DMS53 treated with DMSO at 0.1 percent for 48 hours (cell line): ENCODE results near the gene WDFY3.
"Not testable (repeated sequence)": the region's sequence is repeated elsewhere in the genome, so short reads cannot be mapped to it uniquely, and the experiment has no call there.

Source experiments
- DNase-seq: peaks from one replicate; lab custom pipeline; 2025; ENCODE audit not compliant: unreplicated experiment; lab: John Stamatoyannopoulos, UW

Gene WDFY3

DNA sequence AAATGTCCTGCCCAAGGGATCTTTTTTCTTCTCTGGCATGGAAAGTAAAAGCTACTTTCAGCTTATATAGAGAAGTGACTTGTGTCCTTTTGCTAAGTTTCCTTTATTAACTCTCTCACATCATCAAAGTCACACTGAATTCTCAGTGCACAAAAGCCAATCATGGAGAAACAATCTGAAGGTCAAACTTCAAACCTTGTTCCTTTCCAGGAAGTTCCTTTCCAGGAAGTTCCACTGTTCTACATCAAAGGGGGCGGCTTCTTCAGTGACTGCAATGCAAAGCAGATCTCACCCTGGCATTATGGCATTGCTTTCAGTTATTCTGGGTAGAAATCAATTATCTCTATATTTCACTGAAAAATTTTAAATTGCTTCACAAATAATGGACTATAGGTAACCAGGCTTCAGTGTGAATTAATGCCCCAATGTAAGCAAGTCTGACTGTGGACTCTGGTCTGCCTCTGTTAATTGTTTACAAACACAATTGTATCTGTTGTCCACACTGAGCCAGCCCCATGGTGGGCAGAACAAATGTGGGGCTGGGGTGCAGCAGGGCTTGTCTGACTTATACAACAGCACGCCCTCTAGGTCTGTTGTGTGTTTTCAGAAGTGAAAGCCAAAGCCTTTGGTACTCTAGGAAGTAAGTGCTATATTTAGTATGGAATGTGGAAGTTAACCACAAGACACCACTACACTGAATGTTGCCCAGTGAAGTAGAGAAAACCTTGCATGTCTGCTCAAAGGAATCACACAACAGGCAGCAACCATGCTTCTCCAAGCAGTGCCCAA, 284.8 kb downstream of the WDFY3 start:
- no peak for DNase-seq

- DNase-seq = no peak
Observed at GRCh38 chr4:84680956-84681355, 285.5 kb downstream of the WDFY3 start.

DNA sequence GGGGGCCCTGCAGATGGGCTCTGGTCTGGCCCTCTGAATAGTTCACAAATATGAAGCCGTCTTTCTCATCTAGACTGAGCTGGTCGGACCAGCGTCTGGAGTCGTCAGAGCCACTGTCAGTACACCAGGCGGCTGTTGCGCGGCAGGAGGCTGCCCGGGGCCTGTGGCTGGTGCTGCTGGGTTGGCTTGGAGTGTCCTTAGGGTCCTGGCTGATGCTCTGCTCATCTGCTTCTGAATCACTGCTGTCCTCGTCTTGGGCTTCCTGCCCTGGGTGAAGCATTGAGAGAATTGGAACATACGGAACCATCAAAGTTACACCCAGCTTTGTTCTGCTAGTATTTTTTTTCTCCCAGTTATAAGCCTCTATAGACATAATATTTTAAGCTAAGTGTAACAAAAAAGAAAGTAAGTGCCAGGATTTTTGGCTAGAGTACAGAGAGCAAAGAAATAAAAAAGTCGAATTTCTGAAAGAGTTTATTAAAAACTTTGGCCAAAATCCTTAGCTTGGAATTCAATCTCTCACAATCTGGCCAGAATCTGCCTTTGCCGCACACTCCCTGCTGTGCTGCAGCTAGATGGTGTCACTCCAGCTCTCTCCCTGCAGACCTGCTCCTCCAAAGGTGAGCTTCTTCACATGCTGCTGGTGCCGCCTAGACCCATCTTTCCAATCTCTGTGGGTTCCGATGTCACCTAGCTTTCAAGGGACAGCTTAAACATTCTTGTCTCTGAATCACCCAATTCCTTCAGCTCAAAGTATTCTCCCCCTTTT, 287.3 kb downstream of the WDFY3 start:
- no peak for DNase-seq

GRCh38 chr4:84677995-84678394, 288.5 kb downstream of the WDFY3 start:
- no peak for DNase-seq

DNA sequence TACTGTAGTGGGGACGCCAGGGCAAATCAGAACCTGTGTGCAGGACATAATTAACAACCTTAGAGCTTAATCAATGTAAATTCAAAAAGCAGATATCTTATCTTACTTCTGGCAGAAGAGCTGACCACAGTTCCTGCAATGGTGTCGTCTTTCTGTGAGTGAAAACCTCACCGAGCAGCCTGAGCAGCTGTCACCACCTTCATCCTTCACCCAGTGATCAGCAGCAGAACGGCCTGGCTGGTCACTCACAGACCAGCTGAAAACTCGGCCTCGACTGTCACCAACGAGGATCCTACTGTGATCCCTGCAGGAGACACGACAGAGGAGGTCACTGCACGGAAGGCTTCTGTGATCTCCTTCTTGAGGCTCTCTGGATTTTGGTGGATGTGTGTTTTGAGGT, 289.4 kb downstream of the WDFY3 start:
- no peak for DNase-seq

DNA sequence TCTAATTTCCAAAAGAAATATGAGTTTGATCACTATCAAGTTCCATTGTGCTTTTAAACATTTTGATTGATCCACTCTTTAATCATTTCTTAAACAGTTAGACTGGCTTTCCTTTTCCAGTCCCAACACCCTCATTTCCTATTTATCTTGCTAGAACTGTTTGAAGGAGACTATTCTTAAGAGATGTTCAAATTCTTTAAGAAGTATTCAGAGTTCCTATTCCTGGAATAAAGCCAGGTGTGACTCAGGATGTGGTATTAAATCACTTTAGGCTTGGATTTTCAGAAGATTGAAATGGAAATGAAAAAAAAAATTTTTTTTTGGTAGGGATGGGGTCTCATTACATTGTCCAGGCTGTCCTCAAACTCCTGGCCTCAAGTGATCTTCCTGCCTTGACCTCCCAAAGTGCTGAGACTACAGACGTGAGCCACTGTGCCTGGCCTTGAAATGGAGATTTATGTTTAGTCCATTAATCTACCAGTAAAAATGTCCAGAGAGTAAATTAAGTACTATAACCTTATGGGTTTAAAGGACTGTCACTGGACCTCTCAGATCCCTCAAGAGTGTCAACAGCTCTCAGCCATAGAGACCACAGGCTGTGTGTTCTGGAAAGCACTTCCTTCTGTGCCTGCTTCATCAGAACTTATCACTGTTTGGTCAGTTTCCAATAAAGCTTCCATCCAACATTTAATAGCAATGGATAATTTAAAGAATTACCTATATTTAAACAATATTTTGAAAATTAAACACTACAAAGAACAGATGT, 292.8 kb downstream of the WDFY3 start:
- DNase-seq = no peak

DNA sequence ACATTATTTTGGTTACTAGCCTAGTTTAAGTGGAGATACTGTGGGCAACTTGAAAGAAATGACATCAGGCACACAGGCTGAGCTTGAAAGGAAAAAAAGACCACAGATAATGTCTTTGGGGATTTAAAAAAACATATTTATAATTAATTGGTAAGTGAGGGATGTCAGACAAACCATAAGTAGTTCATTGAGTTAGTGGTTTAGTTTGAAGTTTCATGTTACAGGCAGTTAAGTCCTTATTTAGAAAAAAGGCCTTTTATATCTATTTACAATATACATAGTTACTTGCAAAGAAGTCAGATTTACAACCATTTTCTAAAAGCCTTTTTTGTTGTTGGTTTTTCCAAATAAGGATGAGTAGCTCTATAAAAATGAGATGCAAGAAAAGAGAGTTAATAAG, 294.3 kb downstream of the WDFY3 start:
- no peak for DNase-seq

DNA sequence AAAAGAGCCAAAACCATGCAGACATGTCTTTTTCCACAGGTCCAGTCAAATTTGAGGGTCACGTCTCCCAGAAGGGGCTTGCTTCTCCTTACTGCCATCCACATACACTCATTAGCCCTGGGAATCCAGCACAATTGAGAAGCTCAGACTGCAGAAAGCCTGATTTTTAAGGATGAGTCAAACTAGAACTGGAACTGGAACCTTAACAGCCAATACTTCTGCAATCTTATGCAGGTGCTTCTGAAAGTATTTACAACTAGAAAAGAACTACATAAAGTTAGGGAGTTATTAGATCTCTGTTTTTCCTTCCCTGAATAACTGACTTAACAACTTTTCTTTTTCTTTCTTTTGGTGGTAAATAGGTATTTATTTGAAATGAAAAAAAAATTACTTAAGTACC, 297.3 kb downstream of the WDFY3 start:
- DNase-seq = no peak

GRCh38 chr4:84666439-84666838, 300.1 kb downstream of the WDFY3 start:
- no peak for DNase-seq

DNA sequence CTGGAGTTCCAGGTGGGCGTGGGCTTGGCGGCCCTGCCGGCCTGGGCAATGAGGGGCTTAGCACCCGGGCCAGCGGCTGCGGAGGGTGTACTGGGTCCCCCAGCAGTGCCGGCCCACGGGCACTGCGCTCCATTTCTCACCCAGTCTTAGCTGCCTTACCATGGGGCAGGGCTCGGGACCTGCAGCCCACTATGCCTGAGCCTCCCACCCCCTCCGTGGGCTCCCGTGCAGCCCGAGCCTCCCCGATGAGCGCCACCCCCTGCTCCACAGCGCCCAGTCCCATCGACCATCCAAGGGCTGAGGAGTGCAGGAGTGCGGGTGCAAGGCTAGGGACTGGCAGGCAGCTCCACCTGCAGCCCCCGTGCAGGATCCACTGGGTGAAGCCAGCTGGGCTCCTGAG, 301.7 kb downstream of the WDFY3 start:
- not testable (repeated sequence) for DNase-seq

GRCh38 chr4:84661191-84661939, 305.1 kb downstream of the WDFY3 start:
- no peak for DNase-seq

DNA sequence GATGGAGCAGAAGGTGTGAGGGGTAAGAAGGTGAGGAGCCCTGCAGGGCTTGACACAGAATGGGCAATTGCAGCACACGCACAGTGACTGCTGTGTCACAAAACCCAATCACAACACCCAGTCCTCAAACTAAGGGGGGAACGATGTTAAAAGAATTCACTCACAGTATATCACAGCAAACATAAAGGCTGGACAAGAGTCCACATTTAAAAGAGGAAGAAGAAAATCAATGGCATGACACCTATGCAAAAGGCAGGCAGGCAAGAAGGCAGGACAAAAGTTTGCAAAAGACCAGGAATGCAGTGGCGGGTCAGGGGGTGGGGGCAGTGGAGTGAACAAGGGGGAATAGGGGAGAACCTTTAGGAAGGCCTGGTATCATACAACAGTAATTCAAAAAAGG, 305.9 kb downstream of the WDFY3 start:
- no peak for DNase-seq

- no peak for DNase-seq
Observed at GRCh38 chr4:84652478-84652877, 314.0 kb downstream of the WDFY3 start.

- DNase-seq = no peak
Observed at GRCh38 chr4:84651499-84651898, 315.0 kb downstream of the WDFY3 start.

DNA sequence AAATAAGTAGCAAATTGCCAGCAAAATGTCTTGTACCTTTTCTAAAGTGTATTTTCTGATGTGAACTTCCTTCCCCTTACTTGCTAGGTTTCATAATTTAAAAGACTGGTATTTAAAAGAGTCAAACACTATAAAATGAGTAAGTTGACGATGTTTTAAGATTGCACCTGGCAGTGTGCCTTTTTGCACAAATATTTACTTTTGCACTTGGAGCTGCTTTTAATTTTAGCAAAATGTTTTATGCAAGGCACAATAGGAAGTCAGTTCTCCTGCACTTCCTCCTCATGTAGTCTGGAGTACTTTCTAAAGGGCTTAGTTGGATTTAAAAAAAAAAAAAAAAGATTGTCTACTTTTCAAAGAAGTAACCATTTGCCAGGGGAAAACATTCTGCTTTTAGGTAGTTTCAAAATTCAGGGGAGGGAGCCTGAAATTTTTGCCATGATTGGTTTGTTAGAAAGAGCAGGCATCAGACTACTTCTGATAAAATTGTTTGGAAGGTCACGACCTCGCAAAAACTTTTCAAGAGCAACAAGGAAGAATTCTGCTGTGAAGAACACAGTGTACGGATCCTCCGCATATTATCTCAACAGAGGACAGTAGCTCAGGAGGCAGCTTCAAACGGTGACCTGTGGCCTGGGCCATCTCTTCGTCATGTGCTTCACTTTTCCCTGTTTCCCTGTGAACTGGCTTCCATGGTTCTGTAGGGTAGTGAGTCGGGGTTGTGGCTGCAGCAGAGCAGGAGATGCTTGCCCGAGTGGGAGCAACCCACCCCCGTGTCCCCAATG, 317.4 kb downstream of the WDFY3 start:
- DNase-seq = peak; percentile 8

GRCh38 chr4:84648178-84648577, 318.3 kb downstream of the WDFY3 start:
- DNase-seq = no peak

DNA sequence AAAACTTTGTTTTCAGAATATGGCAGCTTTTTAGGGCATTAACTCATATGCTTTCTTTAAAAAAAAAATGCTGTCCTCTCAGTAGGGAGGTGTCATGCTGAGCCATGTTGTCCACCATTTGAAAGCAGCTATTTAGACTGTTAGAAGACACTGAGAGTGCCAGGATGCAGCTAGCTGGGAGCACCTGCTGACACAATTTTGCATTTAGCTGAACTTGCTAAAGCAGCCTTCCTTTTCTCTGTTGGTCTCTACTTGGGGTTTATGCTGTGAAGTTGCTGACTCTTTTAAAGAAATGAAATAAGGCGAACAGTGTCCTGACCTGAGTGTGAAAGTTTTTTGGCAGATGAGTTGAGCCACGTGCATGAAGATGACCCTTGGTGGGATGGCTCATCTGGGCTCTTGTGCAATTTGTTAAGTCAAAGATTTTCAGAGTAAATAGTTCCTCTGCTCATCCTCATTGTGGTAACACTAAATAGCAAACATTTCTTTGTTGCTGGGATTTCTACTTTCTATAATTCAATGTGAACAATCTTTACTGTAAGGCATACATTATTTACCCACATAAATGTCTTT, 319.1 kb downstream of the WDFY3 start:
- DNase-seq = no peak

DNA sequence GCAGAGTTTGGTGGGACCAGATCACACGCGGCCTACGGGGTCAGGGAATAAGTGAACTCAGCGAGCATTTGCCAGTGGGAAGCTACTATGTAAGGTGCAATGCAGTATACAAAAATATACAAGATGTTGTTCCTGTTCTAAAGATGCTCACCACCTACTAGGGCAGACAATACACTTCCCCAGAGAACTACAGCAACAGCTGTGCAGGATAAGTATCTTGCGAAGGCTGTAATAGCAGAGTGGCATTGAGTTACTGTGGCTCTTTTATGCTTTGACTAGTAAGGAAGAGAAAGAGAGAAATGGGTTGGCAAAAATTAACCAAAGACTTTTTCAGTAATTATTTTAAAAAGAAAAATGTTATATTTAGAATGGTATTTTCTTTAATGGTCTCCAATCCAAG, 322.4 kb downstream of the WDFY3 start:
- DNase-seq = no peak

DNA sequence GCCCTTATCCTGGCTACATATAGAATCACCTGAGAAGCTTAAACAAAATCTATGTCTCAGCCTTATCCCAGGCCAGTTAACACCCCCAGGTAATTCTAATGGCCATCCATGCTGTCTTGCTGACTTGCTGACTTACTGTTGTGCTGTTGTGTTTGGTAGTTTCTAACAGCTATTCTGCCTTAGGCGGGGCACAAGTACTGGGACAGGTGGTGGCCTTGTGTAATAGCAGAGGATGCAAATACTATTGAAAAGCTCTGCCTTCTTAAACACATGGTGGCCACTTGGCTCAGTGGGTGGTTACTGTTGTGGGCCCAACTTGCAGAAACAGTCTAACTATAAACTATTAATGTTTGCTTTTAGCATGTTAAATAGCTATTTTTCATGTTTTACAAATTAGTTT, 327.3 kb downstream of the WDFY3 start:
- no peak for DNase-seq

DNA sequence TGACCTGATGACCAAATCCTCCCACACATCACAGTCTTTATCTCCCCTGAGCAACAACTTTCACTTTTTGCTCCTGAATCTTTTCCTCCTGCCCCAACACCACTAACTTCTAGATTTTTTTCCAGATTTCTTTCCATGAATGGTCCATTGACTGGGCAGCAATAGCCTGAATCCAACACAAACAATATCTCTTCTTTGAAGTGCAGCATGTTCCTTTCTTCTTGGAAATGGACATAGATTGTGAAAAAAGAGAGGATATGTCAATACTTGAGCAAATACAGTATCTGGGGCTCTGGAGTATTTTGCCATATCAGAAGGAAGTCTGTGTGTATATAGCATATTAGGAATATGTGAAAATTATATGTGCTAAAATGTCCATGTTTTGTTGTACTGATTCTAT, 328.4 kb downstream of the WDFY3 start:
- DNase-seq = no peak
